CD4-positive, CD25-positive, alpha-beta regulatory T cell (primary cell): ENCODE results near the gene MTCH2. TPM values are rescaled to one million over a fixed set of nuclear protein-coding genes. Genes with fewer than 3 reads are reported as not detected.
A peak's percentile ranks its signal among the peaks of the same experiment; 100 is the strongest.

Source experiments
- ATAC-seq, 2 donors: fragments of 150-1000 bp; cut with Tn5 transposase; one replicate each; pipeline ENCODE4 v1.10.0; 2021; ENCODE audit warnings: low read depth in 2 of 2, moderate number of reproducible peaks in 2 of 2, moderate library complexity in 1 of 2
- DNase-seq, 3 donors: peaks; one replicate each; pipeline versions ENCODE4 v3.0.0 to v3.0.0-alpha.2; 2012 to 2022; ENCODE audit warnings: mixed read lengths in 1 of 3
- H3K27ac ChIP-seq: one replicate; pipeline ENCODE4 v1.7.0; 2013; ENCODE audit warnings: mild to moderate bottlenecking, low read length; ENCODE audit not compliant: insufficient read depth, poor library complexity, severe bottlenecking
- H3K27me3 ChIP-seq: one replicate; pipeline ENCODE4 v1.7.0; 2013; ENCODE audit warnings: low read length; ENCODE audit not compliant: control insufficient read depth, insufficient read depth
- H3K36me3 ChIP-seq: one replicate; pipeline ENCODE4 v1.7.0; 2013; ENCODE audit warnings: mild to moderate bottlenecking, low read length, moderate library complexity; ENCODE audit not compliant: control insufficient read depth, insufficient read depth
- H3K4me1 ChIP-seq: 2 replicates; pipeline ENCODE4 v1.7.0; 2013; ENCODE audit warnings: mild to moderate bottlenecking, low read length; ENCODE audit not compliant: insufficient read depth, control insufficient read depth, poor library complexity, severe bottlenecking
- H3K4me3 ChIP-seq: one replicate; pipeline ENCODE4 v1.7.0; 2013; ENCODE audit warnings: low read depth, mild to moderate bottlenecking, low read length, moderate library complexity
- H3K9me3 ChIP-seq, 2 experiments: 1 replicate in 1 of 2; 2 replicates in 1 of 2; pipeline ENCODE4 v1.7.0; 2013; ENCODE audit warnings: low read length in 2 of 2, mild to moderate bottlenecking in 1 of 2, moderate library complexity in 1 of 2; ENCODE audit not compliant: control insufficient read depth in 2 of 2
- H3K27ac Mint-ChIP-seq, 3 donors: one replicate each; pipeline ENCODE4 v1.8.0; 2020 to 2022; ENCODE audit warnings: mild to moderate bottlenecking in 3 of 3, mixed read lengths in 3 of 3, moderate library complexity in 2 of 3
- H3K27me3 Mint-ChIP-seq: one replicate; pipeline ENCODE4 v1.8.0; 2022; ENCODE audit warnings: mild to moderate bottlenecking, mixed read lengths
- H3K36me3 Mint-ChIP-seq: one replicate; pipeline ENCODE4 v1.8.0; 2020; ENCODE audit warnings: mixed read lengths
- H3K4me1 Mint-ChIP-seq, 4 donors: one replicate each; pipeline ENCODE4 v1.8.0; 2020 to 2022; ENCODE audit warnings: mixed read lengths in 4 of 4, mild to moderate bottlenecking in 1 of 4
- H3K4me3 Mint-ChIP-seq, 4 donors: one replicate each; pipeline ENCODE4 v1.8.0; 2020 to 2022; ENCODE audit warnings: mild to moderate bottlenecking in 4 of 4, mixed read lengths in 4 of 4, moderate library complexity in 3 of 4
- H3K9me3 Mint-ChIP-seq, 7 donors: one replicate each; pipeline ENCODE4 v1.8.0; 2020 to 2022; ENCODE audit warnings: mixed read lengths in 7 of 7, mild to moderate bottlenecking in 3 of 7, moderate library complexity in 2 of 7
- polyA plus RNA-seq, 4 donors: library from polyadenylated mRNA; unstranded; fragments of 300-500 nt; fragmentation: Illumina TruSeq; gene quantifications; one replicate each; pipeline ENCODE4 v1.2.3, GENCODE V29; 2021
- total RNA-seq: library from RNA; stranded (reverse); gene quantifications from one replicate; pipeline ENCODE4 v1.2.3, GENCODE V29; 2022

Gene MTCH2
- total and polyA plus RNA-seq, 5 donors from 2014 or later: 21.5 to 95.9 (median 60.8) TPM

GRCh38 chr11:47611348-47611794, 31.0 kb downstream of the MTCH2 start:
- H3K4me3 Mint-ChIP-seq: no peak overlapping the region
- H3K27ac ChIP-seq: no peak overlapping the region
- H3K27ac Mint-ChIP-seq: peak overlapping the region in 2 of 3 donors; percentile 13 to 32
- peaks cover 11% of the 10 kb centered on the region for H3K36me3 Mint-ChIP-seq
- no peak for DNase-seq
- no peak overlapping the region for H3K4me3 ChIP-seq
- no peak for ATAC-seq
- no peaks in the 10 kb centered on the region for H3K36me3 ChIP-seq
- H3K4me1 Mint-ChIP-seq: peaks cover 0 to 3% (median 0%) of the 10 kb centered on the region in 4 donors
- H3K27me3 Mint-ChIP-seq: peaks cover 1% of the 10 kb centered on the region
- H3K9me3 ChIP-seq: no peaks in the 10 kb centered on the region
- H3K9me3 Mint-ChIP-seq: no peaks in the 10 kb centered on the region
- no peaks in the 10 kb centered on the region for H3K27me3 ChIP-seq
- no peaks in the 10 kb centered on the region for H3K4me1 ChIP-seq

DNA sequence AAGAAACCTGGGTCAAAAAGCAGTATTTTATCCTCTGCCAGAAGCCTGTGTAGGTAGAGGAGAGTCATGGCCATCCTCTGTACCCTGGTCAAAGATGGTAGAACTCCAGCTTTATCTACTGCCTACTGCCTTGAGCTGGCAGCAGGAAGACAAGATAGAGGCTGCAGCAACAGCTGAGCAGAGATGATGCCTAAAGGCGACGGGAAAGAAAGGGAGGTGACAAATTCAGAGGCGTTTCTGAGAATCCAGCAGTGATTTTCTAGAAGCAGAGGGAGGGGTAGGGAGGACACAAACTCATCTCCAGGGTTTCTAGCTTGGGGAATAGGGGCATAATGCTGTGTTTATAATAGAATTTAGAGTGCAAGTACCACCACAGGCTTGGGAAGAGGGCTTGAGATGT, 32.7 kb downstream of the MTCH2 start:
- no peaks in the 10 kb centered on the region for H3K9me3 ChIP-seq
- H3K27me3 ChIP-seq: no peaks in the 10 kb centered on the region
- no peaks in the 10 kb centered on the region for H3K36me3 ChIP-seq
- peaks cover 5% of the 10 kb centered on the region for H3K27me3 Mint-ChIP-seq
- no peak overlapping the region for H3K27ac ChIP-seq
- no peaks in the 10 kb centered on the region for H3K9me3 Mint-ChIP-seq
- H3K27ac Mint-ChIP-seq: peak overlapping the region in 2 of 3 donors; percentile 7 to 83
- no peaks in the 10 kb centered on the region for H3K4me1 ChIP-seq
- H3K4me3 Mint-ChIP-seq: no peak overlapping the region
- no peak overlapping the region for H3K4me3 ChIP-seq
- H3K4me1 Mint-ChIP-seq: peaks cover 0 to 3% (median 0%) of the 10 kb centered on the region in 4 donors
- peak in 1 of 3 donors; percentile 47 for DNase-seq
- H3K36me3 Mint-ChIP-seq: peaks cover 21% of the 10 kb centered on the region
- ATAC-seq: no peak

GRCh38 chr11:47607380-47607779, 35.0 kb downstream of the MTCH2 start:
- Mint-ChIP-seq H3K27ac (no peak overlapping the region), H3K9me3 (no peaks in the 10 kb centered on the region), H3K4me1 (peaks cover 0 to 3% (median 0%) of the 10 kb centered on the region in 4 donors), H3K27me3 (peaks cover 5% of the 10 kb centered on the region), H3K36me3 (peaks cover 18% of the 10 kb centered on the region), H3K4me3 (no peak overlapping the region)
- ATAC-seq (no peak), DNase-seq (no peak)
- no peaks in the 10 kb centered on the region for H3K36me3 ChIP-seq
- H3K27ac ChIP-seq: no peak overlapping the region
- H3K27me3 ChIP-seq: no peaks in the 10 kb centered on the region
- no peak overlapping the region for H3K4me3 ChIP-seq
- no peaks in the 10 kb centered on the region for H3K4me1 ChIP-seq
- H3K9me3 ChIP-seq: no peaks in the 10 kb centered on the region

- H3K9me3 ChIP-seq: no peaks in the 10 kb centered on the region
- Mint-ChIP-seq H3K27ac (no peak overlapping the region), H3K9me3 (no peaks in the 10 kb centered on the region), H3K36me3 (peaks cover 20% of the 10 kb centered on the region), H3K4me3 (no peak overlapping the region), H3K27me3 (peaks cover 5% of the 10 kb centered on the region), H3K4me1 (peaks cover 0 to 2% (median 0%) of the 10 kb centered on the region in 4 donors)
- no peaks in the 10 kb centered on the region for H3K36me3 ChIP-seq
- ATAC-seq (no peak), DNase-seq (no peak)
- H3K27ac ChIP-seq: no peak overlapping the region
- no peaks in the 10 kb centered on the region for H3K4me1 ChIP-seq
- H3K4me3 ChIP-seq: no peak overlapping the region
- no peaks in the 10 kb centered on the region for H3K27me3 ChIP-seq
Observed at GRCh38 chr11:47606731-47607130, 35.6 kb downstream of the MTCH2 start.

- H3K27me3 ChIP-seq: no peaks in the 10 kb centered on the region
- no peaks in the 10 kb centered on the region for H3K9me3 ChIP-seq
- Mint-ChIP-seq H3K36me3 (peaks cover 20% of the 10 kb centered on the region), H3K4me1 (no peaks in the 10 kb centered on the region), H3K27me3 (peaks cover 5% of the 10 kb centered on the region), H3K27ac (peak overlapping the region in 1 of 3 donors; percentile 87), H3K4me3 (no peak overlapping the region), H3K9me3 (no peaks in the 10 kb centered on the region)
- H3K4me1 ChIP-seq: no peaks in the 10 kb centered on the region
- H3K4me3 ChIP-seq: no peak overlapping the region
- DNase-seq: no peak
- no peaks in the 10 kb centered on the region for H3K36me3 ChIP-seq
- no peak for ATAC-seq
- no peak overlapping the region for H3K27ac ChIP-seq
Observed at GRCh38 chr11:47605921-47606320, 36.4 kb downstream of the MTCH2 start.

- no peak overlapping the region for H3K4me3 ChIP-seq
- no peaks in the 10 kb centered on the region for H3K4me1 ChIP-seq
- Mint-ChIP-seq H3K9me3 (peaks cover 0 to 1% (median 0%) of the 10 kb centered on the region in 7 donors), H3K27me3 (peaks cover 11% of the 10 kb centered on the region), H3K4me3 (no peak overlapping the region), H3K4me1 (no peaks in the 10 kb centered on the region), H3K36me3 (peaks cover 20% of the 10 kb centered on the region), H3K27ac (no peak overlapping the region)
- DNase-seq (no peak), ATAC-seq (no peak)
- H3K27ac ChIP-seq: no peak overlapping the region
- H3K36me3 ChIP-seq: no peaks in the 10 kb centered on the region
- no peaks in the 10 kb centered on the region for H3K27me3 ChIP-seq
- H3K9me3 ChIP-seq: no peaks in the 10 kb centered on the region
Observed at GRCh38 chr11:47603295-47603694, 39.1 kb downstream of the MTCH2 start.

DNA sequence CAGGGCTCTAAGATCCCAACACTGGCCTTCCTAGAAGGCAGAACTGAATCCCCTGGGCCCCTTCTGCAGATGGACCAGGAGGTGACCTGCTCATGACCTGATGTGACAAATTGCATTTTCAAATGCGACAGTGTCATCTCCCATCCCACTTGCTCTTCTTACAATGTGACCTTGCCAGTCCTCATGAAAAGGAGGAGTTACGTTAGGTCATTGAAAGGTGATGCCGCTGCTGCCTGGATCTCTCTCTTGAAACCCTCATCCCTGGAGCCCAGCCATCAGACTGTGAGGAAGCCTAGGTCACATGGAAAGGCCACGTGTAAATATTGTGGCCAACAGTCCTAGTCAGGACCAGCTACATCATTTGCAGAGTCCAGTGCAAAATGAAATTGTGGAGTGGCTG, 42.5 kb downstream of the MTCH2 start:
- ATAC-seq: no peak
- H3K27ac Mint-ChIP-seq: no peak overlapping the region
- DNase-seq: no peak
- H3K36me3 Mint-ChIP-seq: peaks cover 6% of the 10 kb centered on the region
- Histone ChIP-seq H3K27ac (no peak overlapping the region), H3K4me3 (no peak overlapping the region), H3K4me1 (no peaks in the 10 kb centered on the region), H3K36me3 (no peaks in the 10 kb centered on the region), H3K27me3 (no peaks in the 10 kb centered on the region), H3K9me3 (no peaks in the 10 kb centered on the region)
- peaks cover 0 to 2% (median 0%) of the 10 kb centered on the region in 7 donors for H3K9me3 Mint-ChIP-seq
- H3K27me3 Mint-ChIP-seq: peaks cover 14% of the 10 kb centered on the region
- no peaks in the 10 kb centered on the region for H3K4me1 Mint-ChIP-seq
- no peak overlapping the region for H3K4me3 Mint-ChIP-seq

GRCh38 chr11:47595967-47596366, 46.4 kb downstream of the MTCH2 start:
- Histone ChIP-seq H3K27me3 (peaks cover 17% of the 10 kb centered on the region), H3K4me3 (no peak overlapping the region), H3K4me1 (peaks cover 8% of the 10 kb centered on the region), H3K27ac (no peak overlapping the region), H3K9me3 (no peaks in the 10 kb centered on the region), H3K36me3 (no peaks in the 10 kb centered on the region)
- DNase-seq (no peak), ATAC-seq (no peak)
- Mint-ChIP-seq H3K27me3 (peaks cover 36% of the 10 kb centered on the region), H3K4me3 (no peak overlapping the region), H3K4me1 (peaks cover 0 to 9% (median 0%) of the 10 kb centered on the region in 4 donors), H3K27ac (no peak overlapping the region), H3K9me3 (peaks cover 0 to 2% (median 0%) of the 10 kb centered on the region in 7 donors), H3K36me3 (peaks cover 8% of the 10 kb centered on the region)
